Heart right ventricle (tissue), 16 donors: Measurements from ENCODE around the gene DYSF. TPM values are rescaled to one million over a fixed set of nuclear protein-coding genes. Genes with fewer than 3 reads are reported as not detected.
A peak's percentile ranks its signal among the peaks of the same experiment; 100 is the strongest.
"Not testable (repeated sequence)": the region's sequence is repeated elsewhere in the genome, so short reads cannot be mapped to it uniquely, and the experiment has no call there.

Experiments used
- ATAC-seq, 8 donors: fragments of 200-7000 bp; cut with Tn5 transposase; one replicate each; pipeline ENCODE4 v1.9.1; 2020; ENCODE audit warnings: mild to moderate bottlenecking in 8 of 8, moderate library complexity in 8 of 8, moderate number of reproducible peaks in 1 of 8
- DNase-seq, 2 donors: peaks; one replicate each; pipeline ENCODE4 v3.0.0-alpha.2; 2020
- H3K27ac ChIP-seq, 10 donors: fragments of 200-600 bp; sonication (generic) in 2 of 10; one replicate each; pipeline versions ENCODE4 v1.5.0 to v1.8.0; 2020 to 2022; ENCODE audit warnings: mild to moderate bottlenecking in 3 of 10
- H3K27me3 ChIP-seq, 7 donors: fragments of 200-600 bp; one replicate each; pipeline ENCODE4 v1.8.0; 2021 to 2022; ENCODE audit warnings: mild to moderate bottlenecking in 2 of 7
- H3K36me3 ChIP-seq, 9 donors: fragments of 200-600 bp; sonication (generic) in 1 of 9; one replicate each; pipeline versions ENCODE4 v1.5.0 to v1.8.0; 2020 to 2022; ENCODE audit warnings: mild to moderate bottlenecking in 2 of 9
- H3K4me1 ChIP-seq, 9 donors: fragments of 200-600 bp; sonication (generic) in 1 of 9; one replicate each; pipeline versions ENCODE4 v1.5.0 to v1.8.0; 2020 to 2022; ENCODE audit warnings: mild to moderate bottlenecking in 4 of 9
- H3K4me3 ChIP-seq, 10 donors: fragments of 200-600 bp; sonication (generic) in 2 of 10; one replicate each; pipeline versions ENCODE4 v1.5.0 to v1.8.0; 2020 to 2022; ENCODE audit warnings: mild to moderate bottlenecking in 7 of 10, moderate library complexity in 2 of 10
- H3K9me3 ChIP-seq, 11 donors: fragments of 200-600 bp in 10 of 11; sonication (generic) in 2 of 11; one replicate each; pipeline versions ENCODE4 v1.5.0 to v1.8.0; 2013 to 2022; ENCODE audit warnings: mild to moderate bottlenecking in 2 of 11, control low read depth in 1 of 11, moderate library complexity in 1 of 11
- CTCF ChIP-seq, 9 donors: fragments of 200-600 bp; sonication (generic) in 2 of 9; IDR thresholded peaks; one replicate each; pipeline versions ENCODE4 v1.5.0 to v1.8.0; 2021 to 2022; ENCODE audit warnings: antibody characterized with exemption in 9 of 9, mild to moderate bottlenecking in 5 of 9, moderate library complexity in 1 of 9
- WGBS, 2 donors: extraction: QIAGEN DNeasy Blood & Tissue Kit; methylation state at CpG; one replicate each; pipeline ENCODE4 v1.1.7; 2013; ENCODE audit warnings: inconsistent platforms in 1 of 2; 5-methylcytosine and 5-hydroxymethylcytosine counted together
- intact Hi-C, 10 donors: fragments of 100-400 bp; cut with DNase I; formaldehyde crosslinking; loops; one replicate each; pipeline versions ENCODE4 v1.11.1 to v1.14.2; 2022
- polyA plus RNA-seq, 2 donors: library from polyadenylated mRNA; stranded (reverse); fragments of 200-250 nt; gene quantifications; one replicate each; pipeline ENCODE4 v1.2.3, GENCODE V29; 2013
- total RNA-seq, 10 donors: library from RNA; stranded (reverse); fragmentation: NEBNext Ultra II Directional in 3 of 10; extraction: Animal tissue kit (Norgen Biotek cat#: 25700) in 3 of 10; gene quantifications; one replicate each; pipeline versions ENCODE4 v1.2.1 to v1.2.4, GENCODE V29; 2021 to 2023
- donor health status: Arrhythmogenic right ventricular cardiomyopathy.
- donor health status: ischemic (EF 13 %, LVEDD 7.1; RV severe dilation, severe dysfunction).
- donor health status: healthy with polysubstance abuse.
- donor health status: DM: no; HTN: yes; CAD: no.
- donor health status: DM: no; HTN: no; CAD: no.
- donor health status: ischemic (EF 25% LVEDD 6.9; RV normal size, moderate dysfunction).
- donor health status: ischemic (EF 25% LVEDD 5.7; RV mildly dilated, moderate dysfunction).
- donor health status: healthy.
- donor health status: DM: yes; HTN: yes; CAD: no.
- donor health status: Ischemic cardiomyopathy.
- donor health status: ischemic (EF 35%, LVEDD 5.7; RV mildly dilated, moderate dysfunction).
- donor health status: nonischemic (EF 11% LVEDD 7.7; RV severe dilation, severe dysfunction).
- donor health status: DM: yes; HTN: yes; CAD: no.
- donor health status: PGD.
- donor health status: ischemic (EF 29% LVEDD 5.4; RV normal size, mild dysfunction).
- donor health status: nonischemic (EF 23%, LVEDD 6.1; RV moderate dilation, normal function).

The DYSF gene
- total and polyA plus RNA-seq, 12 donors = 20.6 to 100 (median 64.8) TPM

GRCh38 chr2:71643674-71644357 is 190.5 kb downstream of the DYSF start:
- H3K36me3 ChIP-seq = peaks cover 0 to 33% (median 0%) of the 10 kb centered on the region in 9 donors
- intact Hi-C loops = no loop called here
- peaks cover 0 to 8% (median 0%) of the 10 kb centered on the region in 11 donors for H3K9me3 ChIP-seq
- no peak for DNase-seq
- no peak overlapping the region for H3K4me3 ChIP-seq
- peaks cover 0 to 14% (median 6%) of the 10 kb centered on the region in 9 donors for H3K4me1 ChIP-seq
- H3K27me3 ChIP-seq = no peaks in the 10 kb centered on the region
- ATAC-seq = no peak
- H3K27ac ChIP-seq = no peak overlapping the region
- WGBS, 2 donors = 92 to 95% methylated on average over 13 of the region's 13 CpGs
- no peak for TF ChIP-seq CTCF (IDR thresholded peaks at IDR 0.05)

GRCh38 chr2:71646028-71646427 is 192.7 kb downstream of the DYSF start:
- intact Hi-C loops = no loop called here

GRCh38 chr2:71647356-71647755 is 194.0 kb downstream of the DYSF start:
- intact Hi-C loops = no loop called here
- Histone ChIP-seq H3K9me3 (peaks cover 0 to 8% (median 0%) of the 10 kb centered on the region in 11 donors), H3K27me3 (no peaks in the 10 kb centered on the region), H3K4me3 (no peak overlapping the region), H3K4me1 (peaks cover 0 to 14% (median 6%) of the 10 kb centered on the region in 9 donors), H3K27ac (no peak overlapping the region), H3K36me3 (peaks cover 0 to 39% (median 0%) of the 10 kb centered on the region in 9 donors)
- DNase-seq (no peak), ATAC-seq (no peak)
- no peak for TF ChIP-seq CTCF (IDR thresholded peaks at IDR 0.05)
- WGBS, 2 donors = 94 to 100% methylated on average over 1 of the region's 1 CpG

More at GRCh38 chr2:71646028-71646427, 192.7 kb downstream of the DYSF start:
- peaks cover 0 to 8% (median 0%) of the 10 kb centered on the region in 11 donors for H3K9me3 ChIP-seq
- peak; percentile 87 to 98 (median 94) for ATAC-seq
- no peak for TF ChIP-seq CTCF (IDR thresholded peaks at IDR 0.05)
- H3K27ac ChIP-seq = peak overlapping the region in 6 of 10 donors; percentile 12 to 78 (median 72)
- H3K4me1 ChIP-seq = peaks cover 0 to 14% (median 6%) of the 10 kb centered on the region in 9 donors
- WGBS, 2 donors = 28 to 33% methylated on average over 4 of the region's 4 CpGs
- H3K27me3 ChIP-seq = no peaks in the 10 kb centered on the region
- peaks cover 0 to 33% (median 0%) of the 10 kb centered on the region in 9 donors for H3K36me3 ChIP-seq
- peak; percentile 31 to 68 for DNase-seq
- no peak overlapping the region for H3K4me3 ChIP-seq

GRCh38 chr2:71655498-71655897 is 202.1 kb downstream of the DYSF start:
- DNase-seq (no peak), ATAC-seq (no peak)
- Histone ChIP-seq H3K4me3 (no peak overlapping the region), H3K27me3 (no peaks in the 10 kb centered on the region), H3K9me3 (peaks cover 0 to 19% (median 6%) of the 10 kb centered on the region in 11 donors), H3K36me3 (peaks cover 0 to 53% (median 15%) of the 10 kb centered on the region in 9 donors), H3K27ac (no peak overlapping the region), H3K4me1 (no peaks in the 10 kb centered on the region)
- TF ChIP-seq CTCF (IDR thresholded peaks at IDR 0.05) = no peak
- intact Hi-C loops = no loop called here
- WGBS, 2 donors = 76 to 91% methylated on average over 2 of the region's 2 CpGs

- Histone ChIP-seq H3K36me3 (peaks cover 0 to 61% (median 15%) of the 10 kb centered on the region in 9 donors), H3K9me3 (peaks cover 0 to 19% (median 6%) of the 10 kb centered on the region in 11 donors)
- H3K4me1 ChIP-seq, H3K27ac ChIP-seq, ATAC-seq, H3K4me3 ChIP-seq, intact Hi-C loops, H3K27me3 ChIP-seq, DNase-seq: not testable (repeated sequence)
- WGBS, 2 donors = 73 to 76% methylated on average over 2 of the region's 2 CpGs
These were observed 204.9 kb downstream of the DYSF start for GRCh38 chr2:71658256-71658655.
